HCT116 (cell line): ENCODE measurements around the gene TIPARP. TPM values are rescaled to one million over a fixed set of nuclear protein-coding genes. Genes with fewer than 3 reads are reported as not detected.

ENCODE experiments used
- ATAC-seq: fragments of 200-7000 bp; cut with Tn5 transposase; 2 replicates; pipeline ENCODE4 v1.9.1; 2020; ENCODE audit warnings: mild to moderate bottlenecking, moderate library complexity
- BruUV-seq: library from RNA; stranded (reverse); fragments of 400-500 nt; replicated peaks from 2 replicates; lab custom pipeline; 2021; lab: Mats Ljungman, UMichigan
- CTCF ChIA-PET: fragments of 300-600 bp; sonication (Branson Sonifier 250); formaldehyde crosslinking; loops from one replicate; lab custom pipeline; 2021; ENCODE audit warnings: antibody characterized with exemption; lab: Charles Lee
- POLR2A ChIA-PET: fragments of 300-600, 350-600 bp; sonication (Branson Sonifier 250); formaldehyde crosslinking; loops from one replicate; lab custom pipeline; 2021; ENCODE audit warnings: antibody characterized with exemption; lab: Charles Lee
- RAD21 ChIA-PET, 2 experiments: fragments of 300-600 bp; sonication (Branson Sonifier 250); formaldehyde crosslinking; loops; one replicate each; lab custom pipeline; 2023; ENCODE audit warnings: low total read pairs in 2 of 2; ENCODE audit not compliant: uncharacterized antibody in 2 of 2, unreplicated experiment in 2 of 2, low non-redundant PET in 1 of 2; lab: Charles Lee
- DNase-seq: peaks from one replicate; pipeline ENCODE4 v3.0.0-alpha.2; 2010; ENCODE audit warnings: low read depth, low spot score
- H2AFZ ChIP-seq: fragments of 200-600 bp; shearing (Covaris generic), sonication (generic); 2 replicates; pipeline ENCODE4 v1.6.1; 2017; ENCODE audit warnings: low read depth, mixed run types, mixed read lengths, antibody characterized with exemption, low read length; ENCODE audit not compliant: poor library complexity, severe bottlenecking
- H3K27ac ChIP-seq: 2 replicates; pipeline ENCODE4 v1.5.1; 2012; ENCODE audit warnings: low read depth, low read length
- H3K27me3 ChIP-seq: fragments of 200-600 bp; sonication (generic); 2 replicates; pipeline ENCODE4 v1.6.1; 2016; ENCODE audit warnings: mixed run types, low read length, mixed read lengths; ENCODE audit not compliant: insufficient read depth
- H3K36me3 ChIP-seq, 2 experiments: fragments of 200-500 bp in 1 of 2; fragments of 200-600 bp in 1 of 2; sonication (Bioruptor generic) in 1 of 2; sonication (generic) in 1 of 2; 2 replicates each; pipeline versions ENCODE4 v1.5.1 to v1.6.1; 2014 to 2016; ENCODE audit warnings: low read length in 2 of 2, inconsistent platforms in 1 of 2, mixed read lengths in 1 of 2, mixed run types in 1 of 2; ENCODE audit not compliant: insufficient read depth in 2 of 2, control insufficient read depth in 1 of 2
- H3K4me1 ChIP-seq, 2 experiments: fragments of 200-600 bp in 1 of 2; sonication (generic) in 1 of 2; 2 replicates each; pipeline versions ENCODE4 v1.5.1 to v1.6.1; 2012 to 2017; ENCODE audit warnings: low read length in 2 of 2, inconsistent platforms in 1 of 2, mild to moderate bottlenecking in 1 of 2, mixed read lengths in 1 of 2, mixed run types in 1 of 2, moderate library complexity in 1 of 2; ENCODE audit not compliant: insufficient read depth in 2 of 2, control insufficient read depth in 1 of 2
- H3K4me2 ChIP-seq: fragments of 200-600 bp; sonication (generic); 2 replicates; pipeline ENCODE4 v1.6.1; 2017; ENCODE audit warnings: mixed run types, low read length, mixed read lengths
- H3K4me3 ChIP-seq, 2 experiments: fragments of 200-600 bp in 1 of 2; sonication (generic) in 1 of 2; replicated peaks in 1 of 2; 2 replicates each; pipeline ENCODE4 v1.5.1; 2011 to 2016; ENCODE audit warnings: low read length in 2 of 2, control low read depth in 1 of 2, low read depth in 1 of 2, mild to moderate bottlenecking in 1 of 2, mixed read lengths in 1 of 2, mixed run types in 1 of 2
- H3K79me2 ChIP-seq: fragments of 200-600 bp; sonication (generic); 2 replicates; pipeline ENCODE4 v1.6.1; 2017; ENCODE audit warnings: mild to moderate bottlenecking, mixed run types, low read length, moderate library complexity, mixed read lengths; ENCODE audit not compliant: insufficient read depth
- H3K9ac ChIP-seq: fragments of 200-600 bp; sonication (generic); 2 replicates; pipeline ENCODE4 v1.6.1; 2016; ENCODE audit warnings: low read length, mixed read lengths
- H3K9me2 ChIP-seq: fragments of 200-600 bp; sonication (generic), shearing (Covaris generic); 2 replicates; pipeline ENCODE4 v1.6.1; 2017; ENCODE audit warnings: mixed run types, mild to moderate bottlenecking, moderate library complexity; ENCODE audit not compliant: insufficient read depth
- H3K9me3 ChIP-seq, 2 experiments: fragments of 200-500 bp in 1 of 2; fragments of 200-600 bp in 1 of 2; sonication (Bioruptor generic) in 1 of 2; sonication (generic) in 1 of 2; 2 replicates each; pipeline ENCODE4 v1.6.1; 2014 to 2017; ENCODE audit warnings: low read length in 2 of 2, mixed read lengths in 2 of 2, inconsistent platforms in 1 of 2, low read depth in 1 of 2, mild to moderate bottlenecking in 1 of 2, mixed run types in 1 of 2, moderate library complexity in 1 of 2; ENCODE audit not compliant: control insufficient read depth in 1 of 2, insufficient read depth in 1 of 2
- H4K20me1 ChIP-seq: fragments of 200-600 bp; sonication (generic), shearing (Covaris generic); 2 replicates; pipeline ENCODE4 v1.6.1; 2017; ENCODE audit warnings: mixed run types, mild to moderate bottlenecking, moderate library complexity; ENCODE audit not compliant: insufficient read depth
- CEBPB ChIP-seq: IDR thresholded peaks from 2 replicates; pipeline ENCODE4 v1.6.1; 2012; ENCODE audit warnings: low read depth
- EGR1 ChIP-seq: IDR thresholded peaks from 2 replicates; pipeline ENCODE4 v1.6.1; 2012; ENCODE audit warnings: low read depth
- ELF1 ChIP-seq: IDR thresholded peaks from 2 replicates; pipeline ENCODE4 v1.6.1; 2012; ENCODE audit warnings: low read depth, borderline replicate concordance
- EZH2 ChIP-seq: fragments of 200-600 bp; sonication (generic); IDR thresholded peaks from 2 replicates; pipeline ENCODE4 v1.6.1; 2017; ENCODE audit warnings: antibody characterized with exemption, mixed run types
- EZH2phosphoT487 ChIP-seq: fragments of 200-600 bp; IDR thresholded peaks from 2 replicates; pipeline ENCODE4 v1.6.1; 2018; ENCODE audit warnings: antibody characterized with exemption, borderline replicate concordance
- FOSL1 ChIP-seq: IDR thresholded peaks from 2 replicates; pipeline ENCODE4 v1.6.1; 2012; ENCODE audit warnings: low read depth
- POLR2A ChIP-seq: IDR thresholded peaks from 2 replicates; pipeline ENCODE4 v1.7.0; 2011; ENCODE audit warnings: borderline replicate concordance; ENCODE audit not compliant: insufficient read depth, insufficient read length; ENCODE audit errors: extremely low read depth
- POLR2AphosphoS5 ChIP-seq: IDR thresholded peaks from 2 replicates; pipeline ENCODE4 v1.6.1; 2011; ENCODE audit warnings: mild to moderate bottlenecking, low read depth, low read length, moderate library complexity
- RAD21 ChIP-seq: IDR thresholded peaks from 2 replicates; pipeline ENCODE4 v1.6.1; 2012; ENCODE audit warnings: low read depth, mild to moderate bottlenecking
- SIN3A ChIP-seq: IDR thresholded peaks from 2 replicates; pipeline ENCODE4 v1.6.1; 2012; ENCODE audit warnings: low read depth
- YY1 ChIP-seq: IDR thresholded peaks from 2 replicates; pipeline ENCODE4 v1.6.1; 2011; ENCODE audit warnings: low read length, low read depth, moderate library complexity, mild to moderate bottlenecking; ENCODE audit not compliant: insufficient replicate concordance; ENCODE audit errors: extremely low read depth
- ZFX ChIP-seq: fragments of 450-650 bp; IDR thresholded peaks from 2 replicates; pipeline ENCODE4 v1.6.1; 2017
- intact Hi-C: fragments of 100-400 bp; cut with micrococcal nuclease; formaldehyde crosslinking; loops from 2 replicates; pipeline ENCODE4 v1.10.0; 2022
- total RNA-seq: library from RNA; stranded (reverse); gene quantifications from one replicate; pipeline ENCODE4 v1.2.1, GENCODE V29; 2021; ENCODE audit not compliant: unreplicated experiment
- TF ChIP-seq, protein P1 (sequence below): IDR thresholded peaks from 2 replicates; pipeline ENCODE4 v1.6.1; 2012
- TF ChIP-seq, protein P2 (sequence below), 3 experiments: fragments of 200-600 bp in 1 of 3; sonication (generic) in 1 of 3; IDR thresholded peaks in 2 of 3; conservative IDR thresholded peaks in 1 of 3; 2 replicates each; pipeline ENCODE4 v1.5.1; 2012 to 2017; ENCODE audit warnings: low read depth in 2 of 3, low read length in 2 of 3, antibody characterized with exemption in 1 of 3, borderline replicate concordance in 1 of 3, control low read depth in 1 of 3, mild to moderate bottlenecking in 1 of 3, mixed read lengths in 1 of 3, mixed run types in 1 of 3, moderate library complexity in 1 of 3; ENCODE audit not compliant: insufficient read depth in 1 of 3
- TF ChIP-seq, protein P3 (sequence below): IDR thresholded peaks from 2 replicates; pipeline ENCODE4 v1.6.1; 2012; ENCODE audit warnings: low read depth

The TIPARP gene
- total RNA-seq, 1 experiment from 2014 or later, result 51.3 TPM

DNA sequence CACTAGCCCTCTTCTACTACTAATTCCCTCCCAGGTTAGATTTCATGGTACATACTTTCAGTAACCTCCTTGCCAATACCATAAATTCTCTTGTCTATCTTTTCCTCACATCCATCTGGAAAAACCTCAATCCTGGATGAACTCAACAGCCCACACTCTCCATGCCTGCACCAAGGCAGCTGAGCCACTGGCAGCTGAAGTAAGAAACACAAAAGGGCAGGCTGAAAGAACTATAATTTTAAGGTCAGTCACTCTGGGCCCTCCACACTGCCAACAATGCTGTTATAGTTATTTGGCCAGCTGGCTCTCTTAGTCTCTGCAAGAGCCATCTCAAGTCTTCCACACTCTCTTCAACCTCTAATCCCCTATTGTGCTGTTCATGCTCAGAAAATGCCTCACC, 15.1 kb upstream of the TIPARP start:
- Histone ChIP-seq H3K9me3 (no peaks in the 10 kb centered on the region), H3K9me2 (no peaks in the 10 kb centered on the region; the same call in 1 of the 2 replicates), H3K4me3 (no peak overlapping the region), H2AFZ (no peak overlapping the region), H3K36me3 (no peaks in the 10 kb centered on the region), H3K79me2 (no peaks in the 10 kb centered on the region), H3K4me1 (no peaks in the 10 kb centered on the region), H3K27me3 (no peaks in the 10 kb centered on the region), H3K27ac (no peak overlapping the region), H4K20me1 (no peaks in the 10 kb centered on the region), H3K4me2 (no peak overlapping the region), H3K9ac (no peak overlapping the region)
- DNase-seq (no peak), ATAC-seq (no peak)
- intact Hi-C loops, result no loop called here
- ChIA-PET CTCF (interaction anchor here (1.2 kb wide), 1 partner anchor 14 kb away, joined by 3 read pairs; no protein-coding TSS in a partner anchor), RAD21 (no interaction called here), POLR2A (interaction anchor here (0.8 kb wide), 1 partner anchor 16 kb away, joined by 3 read pairs; no protein-coding TSS in a partner anchor)
- no TSS peak for BruUV-seq
- TF ChIP-seq CEBPB (no peak), ELF1 (no peak), ZFX (no peak), EZH2 (no peak), EZH2phosphoT487 (no peak), POLR2AphosphoS5 (no peak), RAD21 (no peak), FOSL1 (no peak), POLR2A (no peak)

DNA sequence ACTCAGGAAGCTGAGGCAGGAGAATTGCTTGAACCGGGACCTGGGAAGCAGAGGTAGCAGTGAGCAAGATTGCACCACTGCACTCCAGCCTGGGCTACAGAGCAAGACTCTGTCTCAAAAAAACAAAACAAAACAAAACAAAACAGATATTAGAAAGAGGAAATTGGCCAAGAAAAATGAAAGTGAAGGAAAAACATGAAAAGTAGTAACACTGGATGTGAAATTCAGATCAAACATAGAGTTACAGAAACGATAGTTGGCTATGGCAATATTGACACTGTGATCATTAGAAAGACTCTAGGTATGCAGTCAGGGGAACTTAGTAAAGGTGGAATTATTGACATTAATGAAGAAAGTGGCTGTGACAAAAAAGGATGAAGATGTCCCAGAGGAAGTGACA, 13.2 kb upstream of the TIPARP start:
- CTCF ChIA-PET, result no interaction called here
- RAD21 ChIA-PET, result no interaction called here
- BruUV-seq, result no TSS peak
- TF ChIP-seq SIN3A, result no peak
- TF ChIP-seq EZH2phosphoT487, result no peak
- TF ChIP-seq EGR1, result no peak
- TF ChIP-seq, protein P1, sequence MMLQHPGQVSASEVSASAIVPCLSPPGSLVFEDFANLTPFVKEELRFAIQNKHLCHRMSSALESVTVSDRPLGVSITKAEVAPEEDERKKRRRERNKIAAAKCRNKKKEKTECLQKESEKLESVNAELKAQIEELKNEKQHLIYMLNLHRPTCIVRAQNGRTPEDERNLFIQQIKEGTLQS, result no peak
- TF ChIP-seq, protein P2, sequence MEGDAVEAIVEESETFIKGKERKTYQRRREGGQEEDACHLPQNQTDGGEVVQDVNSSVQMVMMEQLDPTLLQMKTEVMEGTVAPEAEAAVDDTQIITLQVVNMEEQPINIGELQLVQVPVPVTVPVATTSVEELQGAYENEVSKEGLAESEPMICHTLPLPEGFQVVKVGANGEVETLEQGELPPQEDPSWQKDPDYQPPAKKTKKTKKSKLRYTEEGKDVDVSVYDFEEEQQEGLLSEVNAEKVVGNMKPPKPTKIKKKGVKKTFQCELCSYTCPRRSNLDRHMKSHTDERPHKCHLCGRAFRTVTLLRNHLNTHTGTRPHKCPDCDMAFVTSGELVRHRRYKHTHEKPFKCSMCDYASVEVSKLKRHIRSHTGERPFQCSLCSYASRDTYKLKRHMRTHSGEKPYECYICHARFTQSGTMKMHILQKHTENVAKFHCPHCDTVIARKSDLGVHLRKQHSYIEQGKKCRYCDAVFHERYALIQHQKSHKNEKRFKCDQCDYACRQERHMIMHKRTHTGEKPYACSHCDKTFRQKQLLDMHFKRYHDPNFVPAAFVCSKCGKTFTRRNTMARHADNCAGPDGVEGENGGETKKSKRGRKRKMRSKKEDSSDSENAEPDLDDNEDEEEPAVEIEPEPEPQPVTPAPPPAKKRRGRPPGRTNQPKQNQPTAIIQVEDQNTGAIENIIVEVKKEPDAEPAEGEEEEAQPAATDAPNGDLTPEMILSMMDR (IDR thresholded peaks at IDR 0.05 in 2 of 3, conservative IDR thresholded peaks at IDR 0.05 in 1 of 3; ENCODE audit: borderline replicate concordance in 1 of 3, insufficient read depth in 1 of 3, low read depth in 2 of 3, low read length in 2 of 3), result no peak
- TF ChIP-seq, protein P3, sequence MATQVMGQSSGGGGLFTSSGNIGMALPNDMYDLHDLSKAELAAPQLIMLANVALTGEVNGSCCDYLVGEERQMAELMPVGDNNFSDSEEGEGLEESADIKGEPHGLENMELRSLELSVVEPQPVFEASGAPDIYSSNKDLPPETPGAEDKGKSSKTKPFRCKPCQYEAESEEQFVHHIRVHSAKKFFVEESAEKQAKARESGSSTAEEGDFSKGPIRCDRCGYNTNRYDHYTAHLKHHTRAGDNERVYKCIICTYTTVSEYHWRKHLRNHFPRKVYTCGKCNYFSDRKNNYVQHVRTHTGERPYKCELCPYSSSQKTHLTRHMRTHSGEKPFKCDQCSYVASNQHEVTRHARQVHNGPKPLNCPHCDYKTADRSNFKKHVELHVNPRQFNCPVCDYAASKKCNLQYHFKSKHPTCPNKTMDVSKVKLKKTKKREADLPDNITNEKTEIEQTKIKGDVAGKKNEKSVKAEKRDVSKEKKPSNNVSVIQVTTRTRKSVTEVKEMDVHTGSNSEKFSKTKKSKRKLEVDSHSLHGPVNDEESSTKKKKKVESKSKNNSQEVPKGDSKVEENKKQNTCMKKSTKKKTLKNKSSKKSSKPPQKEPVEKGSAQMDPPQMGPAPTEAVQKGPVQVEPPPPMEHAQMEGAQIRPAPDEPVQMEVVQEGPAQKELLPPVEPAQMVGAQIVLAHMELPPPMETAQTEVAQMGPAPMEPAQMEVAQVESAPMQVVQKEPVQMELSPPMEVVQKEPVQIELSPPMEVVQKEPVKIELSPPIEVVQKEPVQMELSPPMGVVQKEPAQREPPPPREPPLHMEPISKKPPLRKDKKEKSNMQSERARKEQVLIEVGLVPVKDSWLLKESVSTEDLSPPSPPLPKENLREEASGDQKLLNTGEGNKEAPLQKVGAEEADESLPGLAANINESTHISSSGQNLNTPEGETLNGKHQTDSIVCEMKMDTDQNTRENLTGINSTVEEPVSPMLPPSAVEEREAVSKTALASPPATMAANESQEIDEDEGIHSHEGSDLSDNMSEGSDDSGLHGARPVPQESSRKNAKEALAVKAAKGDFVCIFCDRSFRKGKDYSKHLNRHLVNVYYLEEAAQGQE, result no peak
- no peak for TF ChIP-seq YY1
- no peak for TF ChIP-seq POLR2A

More for the DNA sequence above, 13.2 kb upstream of the TIPARP start:
- no peak overlapping the region for H2AFZ ChIP-seq
- H3K4me1 ChIP-seq, result no peaks in the 10 kb centered on the region
- no peaks in the 10 kb centered on the region for H3K9me2 ChIP-seq
- H3K9ac ChIP-seq, result no peak overlapping the region
- H3K27me3 ChIP-seq, result no peaks in the 10 kb centered on the region
- intact Hi-C loops, result no loop called here
- H3K4me2 ChIP-seq, result no peak overlapping the region
- ATAC-seq (no peak), DNase-seq (no peak)
- POLR2A ChIA-PET, result no interaction called here
- H3K36me3 ChIP-seq, result no peaks in the 10 kb centered on the region
- no peaks in the 10 kb centered on the region for H4K20me1 ChIP-seq
- no peak overlapping the region for H3K4me3 ChIP-seq
- no peaks in the 10 kb centered on the region for H3K79me2 ChIP-seq
- H3K27ac ChIP-seq, result no peak overlapping the region
- H3K9me3 ChIP-seq, result no peaks in the 10 kb centered on the region
